CD4-positive, CD25-positive, alpha-beta regulatory T cell (primary cell): ENCODE measurements around the gene FARP1. TPM values are rescaled to one million over a fixed set of nuclear protein-coding genes. Genes with fewer than 3 reads are reported as not detected.

Experiments used
- ATAC-seq, 2 donors: fragments of 150-1000 bp; cut with Tn5 transposase; one replicate each; pipeline ENCODE4 v1.10.0; 2021; ENCODE audit warnings: low read depth in 2 of 2, moderate number of reproducible peaks in 2 of 2, moderate library complexity in 1 of 2
- DNase-seq, 3 donors: peaks; one replicate each; pipeline versions ENCODE4 v3.0.0 to v3.0.0-alpha.2; 2012 to 2022; ENCODE audit warnings: mixed read lengths in 1 of 3
- H3K27ac ChIP-seq: one replicate; pipeline ENCODE4 v1.7.0; 2013; ENCODE audit warnings: mild to moderate bottlenecking, low read length; ENCODE audit not compliant: insufficient read depth, poor library complexity, severe bottlenecking
- H3K27me3 ChIP-seq: one replicate; pipeline ENCODE4 v1.7.0; 2013; ENCODE audit warnings: low read length; ENCODE audit not compliant: control insufficient read depth, insufficient read depth
- H3K36me3 ChIP-seq: one replicate; pipeline ENCODE4 v1.7.0; 2013; ENCODE audit warnings: mild to moderate bottlenecking, low read length, moderate library complexity; ENCODE audit not compliant: control insufficient read depth, insufficient read depth
- H3K4me1 ChIP-seq: 2 replicates; pipeline ENCODE4 v1.7.0; 2013; ENCODE audit warnings: mild to moderate bottlenecking, low read length; ENCODE audit not compliant: insufficient read depth, control insufficient read depth, poor library complexity, severe bottlenecking
- H3K4me3 ChIP-seq: one replicate; pipeline ENCODE4 v1.7.0; 2013; ENCODE audit warnings: low read depth, mild to moderate bottlenecking, low read length, moderate library complexity
- H3K9me3 ChIP-seq, 2 experiments: 1 replicate in 1 of 2; 2 replicates in 1 of 2; pipeline ENCODE4 v1.7.0; 2013; ENCODE audit warnings: low read length in 2 of 2, mild to moderate bottlenecking in 1 of 2, moderate library complexity in 1 of 2; ENCODE audit not compliant: control insufficient read depth in 2 of 2
- H3K27ac Mint-ChIP-seq, 3 donors: one replicate each; pipeline ENCODE4 v1.8.0; 2020 to 2022; ENCODE audit warnings: mild to moderate bottlenecking in 3 of 3, mixed read lengths in 3 of 3, moderate library complexity in 2 of 3
- H3K27me3 Mint-ChIP-seq: one replicate; pipeline ENCODE4 v1.8.0; 2022; ENCODE audit warnings: mild to moderate bottlenecking, mixed read lengths
- H3K36me3 Mint-ChIP-seq: one replicate; pipeline ENCODE4 v1.8.0; 2020; ENCODE audit warnings: mixed read lengths
- H3K4me1 Mint-ChIP-seq, 4 donors: one replicate each; pipeline ENCODE4 v1.8.0; 2020 to 2022; ENCODE audit warnings: mixed read lengths in 4 of 4, mild to moderate bottlenecking in 1 of 4
- H3K4me3 Mint-ChIP-seq, 4 donors: one replicate each; pipeline ENCODE4 v1.8.0; 2020 to 2022; ENCODE audit warnings: mild to moderate bottlenecking in 4 of 4, mixed read lengths in 4 of 4, moderate library complexity in 3 of 4
- H3K9me3 Mint-ChIP-seq, 7 donors: one replicate each; pipeline ENCODE4 v1.8.0; 2020 to 2022; ENCODE audit warnings: mixed read lengths in 7 of 7, mild to moderate bottlenecking in 3 of 7, moderate library complexity in 2 of 7
- polyA plus RNA-seq, 4 donors: library from polyadenylated mRNA; unstranded; fragments of 300-500 nt; fragmentation: Illumina TruSeq; gene quantifications; one replicate each; pipeline ENCODE4 v1.2.3, GENCODE V29; 2021
- total RNA-seq: library from RNA; stranded (reverse); gene quantifications from one replicate; pipeline ENCODE4 v1.2.3, GENCODE V29; 2022

FARP1 gene
- total and polyA plus RNA-seq, 5 donors from 2014 or later, result 0.25 to 0.79 (median 0.46) TPM

DNA sequence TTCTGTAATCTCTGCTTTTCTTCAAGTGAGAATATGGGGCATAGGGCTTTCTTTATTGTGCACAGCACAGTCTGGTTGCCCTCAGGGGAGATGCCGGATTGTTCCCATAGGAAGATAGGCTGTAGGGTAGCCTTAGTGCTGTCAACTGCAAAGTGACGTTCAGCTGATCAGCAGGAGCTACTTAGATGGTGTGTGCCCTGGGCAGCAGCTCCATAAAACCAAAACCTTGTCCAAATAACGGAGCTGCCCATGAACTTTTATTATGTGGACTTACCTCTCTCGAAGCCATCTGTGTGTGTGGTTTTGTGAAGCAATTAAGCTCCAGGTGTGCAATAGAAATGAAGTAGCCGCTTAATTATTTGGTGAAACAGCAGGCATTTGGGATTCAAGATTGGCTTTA is 154.2 kb downstream of the FARP1 start:
- H3K4me3 ChIP-seq, result no peak overlapping the region
- no peak for DNase-seq
- Mint-ChIP-seq H3K9me3 (no peaks in the 10 kb centered on the region), H3K4me1 (no peaks in the 10 kb centered on the region), H3K4me3 (no peak overlapping the region), H3K27ac (no peak overlapping the region), H3K27me3 (peaks cover 16% of the 10 kb centered on the region), H3K36me3 (no peaks in the 10 kb centered on the region)
- no peak for ATAC-seq
- H3K27me3 ChIP-seq, result no peaks in the 10 kb centered on the region
- H3K27ac ChIP-seq, result no peak overlapping the region
- no peaks in the 10 kb centered on the region for H3K4me1 ChIP-seq
- H3K36me3 ChIP-seq, result no peaks in the 10 kb centered on the region
- no peaks in the 10 kb centered on the region for H3K9me3 ChIP-seq

DNA sequence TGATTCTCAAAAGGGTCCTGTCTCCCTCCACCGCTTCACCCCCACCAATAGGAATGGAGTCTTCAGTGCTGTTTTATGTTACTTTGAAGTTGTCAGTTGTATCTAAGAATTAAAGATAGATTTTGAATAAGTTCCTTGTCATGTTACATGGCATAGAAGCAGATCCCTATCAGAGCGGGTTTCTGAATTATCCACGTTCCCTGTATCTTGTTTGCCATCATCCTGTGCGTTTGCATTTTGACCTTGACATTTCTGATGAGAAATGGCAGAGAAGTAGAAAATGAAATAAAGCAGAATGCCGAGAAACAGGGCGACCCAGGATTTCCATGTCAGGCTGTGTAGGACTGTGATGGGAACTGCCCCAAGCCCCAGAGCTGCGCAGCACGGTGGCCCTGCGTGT is 154.9 kb downstream of the FARP1 start:
- H3K36me3 Mint-ChIP-seq, result no peaks in the 10 kb centered on the region
- no peak overlapping the region for H3K27ac Mint-ChIP-seq
- H3K27me3 ChIP-seq, result no peaks in the 10 kb centered on the region
- DNase-seq (no peak), ATAC-seq (no peak)
- H3K27me3 Mint-ChIP-seq, result peaks cover 23% of the 10 kb centered on the region
- H3K4me3 Mint-ChIP-seq, result no peak overlapping the region
- no peaks in the 10 kb centered on the region for H3K9me3 Mint-ChIP-seq
- no peaks in the 10 kb centered on the region for H3K4me1 Mint-ChIP-seq
- no peaks in the 10 kb centered on the region for H3K36me3 ChIP-seq
- no peak overlapping the region for H3K27ac ChIP-seq
- H3K9me3 ChIP-seq, result no peaks in the 10 kb centered on the region
- no peaks in the 10 kb centered on the region for H3K4me1 ChIP-seq
- H3K4me3 ChIP-seq, result no peak overlapping the region

DNA sequence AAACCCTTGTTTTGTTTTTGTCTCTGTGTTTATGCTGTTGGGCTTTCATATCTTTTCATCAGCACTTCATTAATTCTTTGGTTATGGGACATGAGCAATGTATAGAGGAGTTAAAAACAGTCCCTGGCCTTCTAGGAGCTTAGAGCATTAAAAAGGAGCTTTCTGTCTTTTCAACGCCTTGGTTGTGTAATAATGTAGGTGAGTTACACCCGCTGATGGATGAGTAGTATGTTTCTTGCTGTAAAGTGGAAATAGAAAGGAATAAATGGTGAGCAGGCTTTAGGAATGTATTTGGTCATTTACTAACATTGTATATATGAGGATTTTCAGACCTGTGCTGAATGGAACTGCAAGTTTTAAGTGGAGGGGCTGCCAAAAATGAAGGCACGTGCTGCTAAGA is 155.7 kb downstream of the FARP1 start:
- H3K27ac ChIP-seq, result no peak overlapping the region
- H3K9me3 ChIP-seq, result no peaks in the 10 kb centered on the region
- H3K4me3 ChIP-seq, result no peak overlapping the region
- DNase-seq (no peak), ATAC-seq (no peak)
- no peaks in the 10 kb centered on the region for H3K4me1 ChIP-seq
- H3K36me3 ChIP-seq, result no peaks in the 10 kb centered on the region
- Mint-ChIP-seq H3K27me3 (peaks cover 25% of the 10 kb centered on the region), H3K27ac (no peak overlapping the region), H3K9me3 (no peaks in the 10 kb centered on the region), H3K4me3 (no peak overlapping the region), H3K36me3 (no peaks in the 10 kb centered on the region), H3K4me1 (no peaks in the 10 kb centered on the region)
- H3K27me3 ChIP-seq, result no peaks in the 10 kb centered on the region

DNA sequence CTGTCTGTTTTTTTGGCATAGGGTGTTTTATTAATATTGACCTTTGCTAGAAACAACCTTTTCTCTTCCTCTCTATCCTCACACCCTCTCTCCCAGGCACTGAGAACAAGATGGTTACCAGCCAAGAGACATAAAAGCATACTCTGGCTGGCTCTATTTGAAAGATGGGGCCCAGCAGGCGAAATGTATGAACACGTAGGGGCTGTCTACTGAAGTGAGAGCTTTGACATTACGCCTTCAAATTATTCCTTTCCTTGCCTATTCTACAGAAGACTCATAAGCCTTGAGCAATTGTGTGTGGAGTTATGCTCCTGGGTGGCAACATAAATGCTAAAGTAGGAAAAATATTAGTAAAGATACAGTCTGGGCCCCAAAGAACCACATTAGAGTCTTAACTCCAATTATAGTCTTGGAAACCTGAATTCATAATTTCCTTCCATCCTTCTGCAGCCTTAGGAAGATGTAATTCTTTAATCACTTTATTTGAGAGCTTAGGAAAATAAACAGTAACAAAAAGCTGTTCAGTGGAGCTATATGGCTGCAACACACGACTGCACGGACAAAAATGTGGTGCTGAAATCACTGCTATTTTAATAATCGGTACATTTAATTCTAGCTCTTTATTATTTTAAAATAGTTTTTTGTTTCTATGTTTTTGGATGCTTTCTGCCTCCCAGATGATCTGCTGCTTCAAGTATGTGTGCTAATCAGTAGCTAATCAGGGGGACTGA is 156.5 kb downstream of the FARP1 start:
- no peaks in the 10 kb centered on the region for H3K4me1 Mint-ChIP-seq
- H3K4me3 ChIP-seq, result no peak overlapping the region
- H3K27ac Mint-ChIP-seq, result no peak overlapping the region
- no peak overlapping the region for H3K4me3 Mint-ChIP-seq
- DNase-seq, result no peak
- H3K27ac ChIP-seq, result no peak overlapping the region
- no peaks in the 10 kb centered on the region for H3K9me3 ChIP-seq
- H3K4me1 ChIP-seq, result no peaks in the 10 kb centered on the region
- H3K9me3 Mint-ChIP-seq, result no peaks in the 10 kb centered on the region
- no peaks in the 10 kb centered on the region for H3K36me3 Mint-ChIP-seq
- no peak for ATAC-seq
- H3K27me3 Mint-ChIP-seq, result peaks cover 25% of the 10 kb centered on the region
- H3K27me3 ChIP-seq, result no peaks in the 10 kb centered on the region
- no peaks in the 10 kb centered on the region for H3K36me3 ChIP-seq

DNA sequence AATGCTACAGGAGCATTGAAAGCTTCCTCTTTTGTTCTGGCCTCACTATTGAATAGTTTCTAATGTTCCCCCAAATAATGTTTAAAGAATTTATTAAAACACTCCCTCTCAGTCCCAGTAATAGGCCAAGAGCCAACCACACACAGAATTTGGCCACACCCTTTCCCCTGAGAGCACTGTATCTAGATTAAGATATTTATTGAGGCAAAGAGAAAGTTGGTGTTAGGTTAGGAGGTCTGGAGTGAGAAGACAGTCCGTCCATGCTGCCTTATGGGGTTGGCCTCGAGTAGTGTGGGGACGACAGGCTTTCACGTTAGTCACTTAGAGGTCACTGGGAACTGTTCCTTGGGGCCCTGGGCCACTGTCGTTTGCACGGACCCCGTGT is 157.1 kb downstream of the FARP1 start:
- no peaks in the 10 kb centered on the region for H3K4me1 ChIP-seq
- Mint-ChIP-seq H3K27me3 (peaks cover 25% of the 10 kb centered on the region), H3K9me3 (peaks cover 0 to 2% (median 0%) of the 10 kb centered on the region in 7 donors), H3K27ac (no peak overlapping the region), H3K4me3 (no peak overlapping the region), H3K36me3 (no peaks in the 10 kb centered on the region), H3K4me1 (no peaks in the 10 kb centered on the region)
- H3K36me3 ChIP-seq, result no peaks in the 10 kb centered on the region
- H3K27me3 ChIP-seq, result no peaks in the 10 kb centered on the region
- no peaks in the 10 kb centered on the region for H3K9me3 ChIP-seq
- no peak for ATAC-seq
- no peak overlapping the region for H3K4me3 ChIP-seq
- no peak overlapping the region for H3K27ac ChIP-seq
- DNase-seq, result no peak

DNA sequence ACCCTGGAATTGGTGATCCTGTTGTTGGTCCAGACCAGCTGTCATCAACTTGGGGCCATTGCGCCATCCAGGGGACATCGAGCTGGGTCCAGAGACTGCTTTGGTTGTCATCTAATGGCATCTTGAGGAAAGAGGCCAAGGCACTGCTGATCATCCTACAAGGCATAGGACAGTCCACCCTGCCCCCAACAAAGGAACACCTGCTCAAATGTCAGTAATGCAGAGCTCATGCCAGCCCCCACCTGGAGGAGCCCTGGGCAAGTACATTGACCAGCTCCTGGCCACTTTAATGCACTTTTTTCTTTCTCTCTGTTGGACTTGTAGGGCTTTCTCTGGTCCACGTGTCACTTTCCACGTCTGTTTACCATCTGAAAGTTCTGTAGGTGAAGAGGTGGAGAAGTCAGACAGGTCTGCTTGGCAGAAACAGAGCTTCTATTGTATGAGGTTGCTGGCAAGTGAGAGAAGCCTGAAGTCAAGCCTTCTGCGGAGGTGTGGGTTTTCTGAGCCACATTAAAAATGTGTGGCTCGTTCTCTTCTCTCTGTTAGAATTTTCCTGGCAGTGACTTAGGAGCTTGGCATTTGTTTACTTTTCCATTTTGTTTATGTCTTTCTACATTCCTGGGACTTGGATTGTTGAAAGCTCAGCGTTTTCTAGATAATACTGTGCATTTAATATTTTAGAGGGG is 158.2 kb downstream of the FARP1 start:
- Histone ChIP-seq H3K4me3 (no peak overlapping the region), H3K4me1 (no peaks in the 10 kb centered on the region), H3K36me3 (no peaks in the 10 kb centered on the region), H3K27ac (no peak overlapping the region), H3K9me3 (no peaks in the 10 kb centered on the region), H3K27me3 (no peaks in the 10 kb centered on the region)
- Mint-ChIP-seq H3K27ac (no peak overlapping the region), H3K36me3 (no peaks in the 10 kb centered on the region), H3K27me3 (peaks cover 18% of the 10 kb centered on the region), H3K4me3 (no peak overlapping the region), H3K9me3 (peaks cover 0 to 2% (median 0%) of the 10 kb centered on the region in 7 donors), H3K4me1 (no peaks in the 10 kb centered on the region)
- DNase-seq, result no peak
- ATAC-seq, result no peak

DNA sequence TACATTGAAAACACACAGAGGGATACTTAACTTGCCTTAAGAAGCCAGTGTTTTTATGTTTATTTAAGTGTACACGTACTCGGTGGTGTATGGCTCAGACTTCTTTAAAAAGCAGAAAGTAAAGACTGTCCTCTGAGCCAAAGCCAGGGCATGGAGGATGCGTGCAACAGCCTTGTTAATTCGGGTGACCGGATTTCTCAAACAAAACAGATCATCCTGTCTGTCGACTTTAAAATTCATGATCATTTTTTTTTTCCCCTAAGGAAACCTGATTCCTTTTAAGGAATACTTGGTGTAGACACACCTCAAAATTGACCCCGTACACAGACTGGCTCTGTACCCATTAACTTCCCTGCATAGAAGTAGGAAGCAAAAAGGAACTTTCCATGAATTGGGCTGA is 158.8 kb downstream of the FARP1 start:
- Histone ChIP-seq H3K36me3 (no peaks in the 10 kb centered on the region), H3K4me1 (no peaks in the 10 kb centered on the region), H3K4me3 (no peak overlapping the region), H3K9me3 (no peaks in the 10 kb centered on the region), H3K27ac (no peak overlapping the region), H3K27me3 (no peaks in the 10 kb centered on the region)
- Mint-ChIP-seq H3K4me3 (no peak overlapping the region), H3K36me3 (no peaks in the 10 kb centered on the region), H3K27me3 (peaks cover 18% of the 10 kb centered on the region), H3K27ac (no peak overlapping the region), H3K4me1 (no peaks in the 10 kb centered on the region), H3K9me3 (peaks cover 0 to 2% (median 0%) of the 10 kb centered on the region in 7 donors)
- no peak for DNase-seq
- ATAC-seq, result no peak

DNA sequence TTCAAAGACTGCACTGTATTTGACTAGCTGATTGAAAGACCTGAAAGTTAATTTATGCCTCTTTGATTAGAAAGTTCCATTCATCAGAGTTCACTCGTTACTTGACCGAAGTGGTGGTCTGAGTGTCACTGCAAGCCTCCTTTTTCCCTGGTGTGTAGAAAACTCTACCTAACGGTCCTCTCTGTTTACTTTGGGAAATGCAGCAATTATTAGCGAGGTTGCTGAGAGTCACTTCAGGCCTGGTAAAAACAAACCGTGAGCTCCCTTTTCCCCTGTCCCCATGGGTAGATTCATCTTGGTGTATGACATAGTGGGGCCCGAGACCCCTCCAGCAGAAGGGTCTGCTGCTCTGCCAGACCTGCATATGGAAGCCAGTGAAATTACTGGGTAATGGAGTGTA is 161.0 kb downstream of the FARP1 start:
- DNase-seq (no peak), ATAC-seq (no peak)
- Histone ChIP-seq H3K9me3 (no peaks in the 10 kb centered on the region), H3K4me1 (no peaks in the 10 kb centered on the region), H3K36me3 (no peaks in the 10 kb centered on the region), H3K4me3 (no peak overlapping the region), H3K27ac (no peak overlapping the region), H3K27me3 (no peaks in the 10 kb centered on the region)
- Mint-ChIP-seq H3K36me3 (no peaks in the 10 kb centered on the region), H3K4me3 (no peak overlapping the region), H3K27me3 (peaks cover 12% of the 10 kb centered on the region), H3K9me3 (peaks cover 0 to 2% (median 0%) of the 10 kb centered on the region in 7 donors), H3K4me1 (no peaks in the 10 kb centered on the region), H3K27ac (no peak overlapping the region)
